Small intestine (tissue), 7 donors: Measurements from ENCODE around the gene SLC35B2. TPM values are rescaled to one million over a fixed set of nuclear protein-coding genes. Genes with fewer than 3 reads are reported as not detected.
"Not testable (repeated sequence)": the region's sequence is repeated elsewhere in the genome, so short reads cannot be mapped to it uniquely, and the experiment has no call there.

Experiments
- DNase-seq, 2 donors: peaks; one replicate each; pipeline versions ENCODE4 v3.0.0 to v3.0.0-alpha.2; 2013
- FAIRE-seq: peaks from 2 replicates; lab custom pipeline; 2012; peaks lifted over from hg19 to GRCh38; lab: Jason Lieb, UNC
- H3K27ac ChIP-seq, 3 donors: one replicate each; pipeline ENCODE4 v1.5.1; 2013; ENCODE audit warnings: low read length in 2 of 3, mild to moderate bottlenecking in 2 of 3, control low read depth in 1 of 3, inconsistent platforms in 1 of 3, low read depth in 1 of 3, moderate library complexity in 1 of 3
- H3K27me3 ChIP-seq, 3 donors: one replicate each; pipeline ENCODE4 v1.6.1; 2013; ENCODE audit warnings: low read length in 3 of 3, inconsistent platforms in 1 of 3; ENCODE audit not compliant: control insufficient read depth in 3 of 3, insufficient read depth in 3 of 3
- H3K36me3 ChIP-seq, 3 donors: one replicate each; pipeline ENCODE4 v1.6.1; 2013; ENCODE audit warnings: low read length in 3 of 3, inconsistent platforms in 1 of 3, low read depth in 1 of 3, mild to moderate bottlenecking in 1 of 3, moderate library complexity in 1 of 3; ENCODE audit not compliant: control insufficient read depth in 3 of 3, insufficient read depth in 2 of 3
- H3K4me1 ChIP-seq, 3 donors: one replicate each; pipeline ENCODE4 v1.6.1; 2013; ENCODE audit warnings: low read length in 2 of 3, inconsistent platforms in 1 of 3, low read depth in 1 of 3, mild to moderate bottlenecking in 1 of 3, moderate library complexity in 1 of 3; ENCODE audit not compliant: control insufficient read depth in 3 of 3, insufficient read depth in 2 of 3
- H3K4me3 ChIP-seq, 3 donors: one replicate each; pipeline ENCODE4 v1.5.1; 2013; ENCODE audit warnings: low read length in 3 of 3, control low read depth in 1 of 3, inconsistent platforms in 1 of 3, low read depth in 1 of 3, mild to moderate bottlenecking in 1 of 3, moderate library complexity in 1 of 3
- H3K9me3 ChIP-seq, 2 donors: one replicate each; pipeline ENCODE4 v1.6.1; 2013; ENCODE audit warnings: low read depth in 1 of 2, low read length in 1 of 2; ENCODE audit not compliant: control insufficient read depth in 2 of 2, insufficient read depth in 1 of 2
- WGBS, 3 donors: extraction: QIAGEN DNeasy Blood & Tissue Kit; methylation state at CpG; one replicate each; pipeline ENCODE4 v1.1.7; 2013; 5-methylcytosine and 5-hydroxymethylcytosine counted together
- polyA plus RNA-seq, 4 donors: library from polyadenylated mRNA; stranded (reverse) in 3 of 4; unstranded in 1 of 4; fragments of 200-250 nt in 3 of 4; fragments of 120-200 nt in 1 of 4; gene quantifications; one replicate each; pipeline versions ENCODE4 v1.2.1 to v1.2.3, GENCODE V29; 2013
- donor health status: healthy with polysubstance abuse.
- donor health status: control.
- donor health status: control.
- donor health status: Bipolar disorder and iron deficiency.
- donor health status: healthy.

Gene SLC35B2
- polyA plus RNA-seq, 4 donors: 6.5 to 41.7 (median 22.3) TPM

DNA sequence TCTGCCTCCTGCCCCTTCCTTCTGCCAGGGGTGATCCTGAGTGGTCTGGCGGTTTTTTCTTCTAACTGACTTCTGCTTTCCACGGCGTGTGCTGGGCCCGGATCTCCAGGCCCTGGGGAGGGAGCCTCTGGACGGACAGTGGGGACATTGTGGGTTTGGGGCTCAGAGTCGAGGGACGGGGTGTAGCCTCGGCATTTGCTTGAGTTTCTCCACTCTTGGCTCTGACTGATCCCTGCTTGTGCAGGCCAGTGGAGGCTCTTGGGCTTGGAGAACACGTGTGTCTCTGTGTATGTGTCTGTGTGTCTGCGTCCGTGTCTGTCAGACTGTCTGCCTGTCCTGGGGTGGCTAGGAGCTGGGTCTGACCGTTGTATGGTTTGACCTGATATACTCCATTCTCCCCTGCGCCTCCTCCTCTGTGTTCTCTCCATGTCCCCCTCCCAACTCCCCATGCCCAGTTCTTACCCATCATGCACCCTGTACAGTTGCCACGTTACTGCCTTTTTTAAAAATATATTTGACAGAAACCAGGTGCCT lies 23.7 kb downstream of the SLC35B2 start:
- Histone ChIP-seq H3K4me1 (peaks cover 0 to 24% (median 4%) of the 10 kb centered on the region in 3 donors), H3K4me3 (no peak overlapping the region), H3K27me3 (no peaks in the 10 kb centered on the region), H3K36me3 (peaks cover 0 to 52% (median 0%) of the 10 kb centered on the region in 3 donors), H3K27ac (peak overlapping the region in 1 of 3 donors; percentile 47), H3K9me3 (no peaks in the 10 kb centered on the region)
- 69 to 90% (median 85%) methylated on average over 13 to 14 of the region's 14 CpGs for WGBS, 3 donors
- DNase-seq (no peak), FAIRE-seq (no peak)

DNA sequence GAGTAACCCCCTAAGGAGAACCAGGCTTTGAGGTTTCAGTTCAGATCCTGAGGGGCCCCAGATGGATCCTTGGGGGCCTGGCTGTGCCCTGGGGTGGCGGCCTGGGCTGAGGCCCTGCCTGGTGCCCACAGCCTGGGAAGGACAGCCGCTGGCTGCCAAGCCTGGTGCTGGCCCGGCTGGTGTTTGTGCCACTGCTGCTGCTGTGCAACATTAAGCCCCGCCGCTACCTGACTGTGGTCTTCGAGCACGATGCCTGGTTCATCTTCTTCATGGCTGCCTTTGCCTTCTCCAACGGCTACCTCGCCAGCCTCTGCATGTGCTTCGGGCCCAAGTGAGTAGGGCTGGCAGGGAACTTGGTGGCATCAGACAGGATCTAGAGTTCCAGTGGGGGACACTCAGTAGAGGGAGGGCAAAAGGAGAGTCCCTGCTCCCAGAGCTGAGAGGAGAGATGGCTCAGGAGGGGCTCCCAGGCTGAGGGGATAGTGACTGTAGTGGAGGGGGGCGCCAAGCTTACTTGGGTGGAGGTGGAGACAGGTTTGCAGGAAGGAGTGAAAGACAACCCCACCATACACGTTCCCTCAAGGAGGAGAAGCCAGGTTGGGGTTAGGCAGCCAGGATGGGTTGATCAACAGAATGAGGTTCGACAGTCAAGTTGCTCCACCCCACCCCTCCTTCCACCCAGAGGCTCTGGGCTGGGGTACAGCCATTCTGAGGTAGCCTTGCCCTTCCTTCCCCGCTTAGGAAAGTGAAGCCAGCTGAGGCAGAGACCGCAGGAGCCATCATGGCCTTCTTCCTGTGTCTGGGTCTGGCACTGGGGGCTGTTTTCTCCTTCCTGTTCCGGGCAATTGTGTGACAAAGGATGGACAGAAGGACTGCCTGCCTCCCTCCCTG lies 24.4 kb downstream of the SLC35B2 start:
- Histone ChIP-seq H3K36me3 (peaks cover 0 to 57% (median 0%) of the 10 kb centered on the region in 3 donors), H3K9me3 (no peaks in the 10 kb centered on the region), H3K4me1 (peaks cover 0 to 18% (median 4%) of the 10 kb centered on the region in 3 donors), H3K27ac (peak overlapping the region in 1 of 3 donors; percentile 47), H3K4me3 (no peak overlapping the region), H3K27me3 (no peaks in the 10 kb centered on the region)
- FAIRE-seq: no peak
- DNase-seq: no peak
- 87 to 95% (median 92%) methylated on average over 16 of the region's 16 CpGs for WGBS, 3 donors

DNA sequence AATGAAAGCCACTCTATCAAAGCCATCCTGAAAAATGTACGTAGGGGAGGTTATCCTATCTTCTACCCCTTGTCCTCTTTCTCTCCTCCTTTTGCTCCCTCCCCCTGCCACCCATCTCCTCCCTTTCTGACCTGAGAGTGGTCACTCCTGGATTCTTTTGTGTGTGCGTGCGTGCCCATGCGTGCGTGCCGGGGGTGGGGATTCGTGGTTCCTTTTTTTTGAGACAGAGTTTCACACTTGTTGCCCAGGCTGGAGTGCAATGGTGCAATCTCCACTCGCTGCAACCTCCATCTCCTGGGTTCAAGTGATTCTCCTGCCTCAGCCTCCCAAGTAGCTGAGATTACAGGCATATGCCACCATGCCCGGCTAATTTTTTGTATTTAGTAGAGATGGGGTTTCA lies 25.9 kb downstream of the SLC35B2 start:
- H3K4me3 ChIP-seq, FAIRE-seq, DNase-seq, H3K9me3 ChIP-seq, H3K27me3 ChIP-seq, H3K27ac ChIP-seq: not testable (repeated sequence)
- Histone ChIP-seq H3K36me3 (peaks cover 0 to 62% (median 0%) of the 10 kb centered on the region in 3 donors), H3K4me1 (peaks cover 0 to 24% (median 0%) of the 10 kb centered on the region in 3 donors)
- WGBS, 3 donors: 91 to 96% (median 91%) methylated on average over 9 of the region's 9 CpGs

DNA sequence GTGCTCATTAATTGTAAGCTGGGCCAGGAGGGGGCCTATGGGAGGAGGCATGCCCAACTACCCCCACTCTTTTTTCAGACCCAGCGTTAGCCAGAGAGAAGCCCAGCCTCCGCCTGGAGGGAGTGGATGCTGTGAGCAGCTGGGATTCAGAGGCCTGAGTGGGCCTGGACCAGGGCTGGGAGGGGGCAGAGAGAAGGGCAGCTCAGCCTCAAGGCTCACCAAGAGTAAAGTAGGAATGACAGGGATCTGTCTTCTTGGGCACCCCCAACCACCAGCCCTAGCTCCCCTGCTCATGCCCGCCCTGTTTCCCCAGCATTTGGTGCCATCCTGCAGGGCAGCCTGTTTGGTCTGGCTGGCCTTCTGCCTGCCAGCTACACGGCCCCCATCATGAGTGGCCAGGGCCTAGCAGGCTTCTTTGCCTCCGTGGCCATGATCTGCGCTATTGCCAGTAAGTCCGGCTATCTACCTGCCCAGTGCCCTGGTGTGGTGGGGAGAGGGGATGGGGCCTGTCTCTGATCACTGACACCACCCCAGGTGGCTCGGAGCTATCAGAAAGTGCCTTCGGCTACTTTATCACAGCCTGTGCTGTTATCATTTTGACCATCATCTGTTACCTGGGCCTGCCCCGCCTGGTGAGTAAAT lies 27.2 kb downstream of the SLC35B2 start:
- Histone ChIP-seq H3K9me3 (no peaks in the 10 kb centered on the region), H3K27me3 (no peaks in the 10 kb centered on the region), H3K4me3 (no peak overlapping the region), H3K4me1 (peaks cover 0 to 34% (median 0%) of the 10 kb centered on the region in 3 donors), H3K27ac (no peak overlapping the region), H3K36me3 (peaks cover 0 to 63% (median 0%) of the 10 kb centered on the region in 3 donors)
- DNase-seq: no peak
- FAIRE-seq: no peak
- WGBS, 3 donors: 91 to 96% (median 95%) methylated on average over 10 of the region's 10 CpGs

DNA sequence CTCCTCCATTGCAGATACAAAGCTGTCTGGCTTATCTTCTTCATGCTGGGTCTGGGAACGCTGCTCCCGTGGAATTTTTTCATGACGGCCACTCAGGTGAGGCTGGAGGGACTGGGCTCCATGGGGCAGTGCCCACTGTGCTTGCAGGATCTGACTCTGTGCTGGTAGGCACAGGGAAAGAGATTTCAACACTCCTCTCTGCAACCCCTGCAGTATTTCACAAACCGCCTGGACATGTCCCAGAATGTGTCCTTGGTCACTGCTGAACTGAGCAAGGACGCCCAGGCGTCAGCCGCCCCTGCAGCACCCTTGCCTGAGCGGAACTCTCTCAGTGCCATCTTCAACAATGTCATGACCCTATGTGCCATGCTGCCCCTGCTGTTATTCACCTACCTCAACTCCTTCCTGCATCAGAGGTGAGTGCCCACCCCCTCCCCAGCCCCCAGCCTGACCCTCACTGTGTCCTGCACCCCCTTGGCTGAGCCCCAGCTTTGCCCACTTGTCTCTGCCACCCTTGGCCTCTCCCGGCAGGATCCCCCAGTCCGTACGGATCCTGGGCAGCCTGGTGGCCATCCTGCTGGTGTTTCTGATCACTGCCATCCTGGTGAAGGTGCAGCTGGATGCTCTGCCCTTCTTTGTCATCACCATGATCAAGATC lies 27.8 kb downstream of the SLC35B2 start:
- peaks cover 0 to 34% (median 0%) of the 10 kb centered on the region in 3 donors for H3K4me1 ChIP-seq
- 94% methylated on average over 11 of the region's 11 CpGs for WGBS, 3 donors

DNA sequence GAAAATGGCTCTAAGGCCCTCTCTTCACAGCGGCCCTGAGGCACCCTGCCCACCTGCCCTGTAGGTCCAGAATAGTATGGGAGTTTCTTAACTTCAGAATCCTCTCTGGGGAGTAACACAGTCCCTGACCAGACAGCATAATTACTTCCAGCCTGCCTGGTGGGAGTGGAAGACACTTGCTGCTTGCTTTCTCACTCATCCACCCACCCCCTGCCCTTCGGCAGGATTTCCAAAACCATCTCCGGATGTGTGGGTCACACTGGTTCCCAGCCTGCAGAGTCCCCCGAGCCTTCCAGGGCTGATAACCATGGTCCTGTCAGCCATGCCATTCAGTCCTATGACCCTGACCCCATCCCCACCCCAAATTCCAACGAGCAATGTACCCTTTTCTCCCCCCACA lies 28.5 kb downstream of the SLC35B2 start:
- Histone ChIP-seq H3K27me3 (no peaks in the 10 kb centered on the region), H3K36me3 (peaks cover 0 to 58% (median 0%) of the 10 kb centered on the region in 3 donors), H3K4me1 (peaks cover 0 to 37% (median 0%) of the 10 kb centered on the region in 3 donors), H3K27ac (no peak overlapping the region), H3K4me3 (no peak overlapping the region), H3K9me3 (no peaks in the 10 kb centered on the region)
- no peak for FAIRE-seq
- no peak for DNase-seq
- WGBS, 3 donors: 80 to 85% (median 82%) methylated on average over 5 of the region's 5 CpGs

More for the DNA sequence above, 27.8 kb downstream of the SLC35B2 start:
- Histone ChIP-seq H3K4me3 (no peak overlapping the region), H3K27me3 (no peaks in the 10 kb centered on the region), H3K9me3 (no peaks in the 10 kb centered on the region), H3K27ac (no peak overlapping the region), H3K36me3 (peaks cover 0 to 62% (median 0%) of the 10 kb centered on the region in 3 donors)
- FAIRE-seq (no peak), DNase-seq (no peak)

DNA sequence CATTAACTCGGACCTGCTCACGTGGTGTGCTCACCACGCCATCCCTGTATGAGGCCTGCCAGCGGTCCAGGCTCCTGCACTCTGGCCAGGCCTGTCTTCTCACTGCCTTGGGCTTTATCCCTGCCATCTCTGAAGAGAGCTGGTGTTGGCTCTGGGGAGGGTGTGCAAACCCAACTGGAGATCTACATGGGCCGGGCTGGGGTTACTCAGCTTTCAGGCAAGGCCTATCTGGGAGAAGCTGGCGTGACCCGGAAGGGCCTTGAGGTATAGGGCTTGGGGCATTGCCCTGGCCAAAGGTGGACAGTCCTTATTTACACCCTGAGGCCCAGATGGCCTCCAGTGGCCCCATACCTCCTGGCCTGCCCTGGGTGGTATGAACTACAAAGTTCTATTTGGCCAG lies 28.9 kb downstream of the SLC35B2 start:
- Histone ChIP-seq H3K27me3 (no peaks in the 10 kb centered on the region), H3K27ac (no peak overlapping the region), H3K4me1 (peaks cover 0 to 37% (median 0%) of the 10 kb centered on the region in 3 donors), H3K9me3 (no peaks in the 10 kb centered on the region), H3K36me3 (peaks cover 0 to 56% (median 0%) of the 10 kb centered on the region in 3 donors), H3K4me3 (no peak overlapping the region)
- FAIRE-seq: no peak
- no peak for DNase-seq
- WGBS, 3 donors: 93 to 96% (median 95%) methylated on average over 7 of the region's 7 CpGs

DNA sequence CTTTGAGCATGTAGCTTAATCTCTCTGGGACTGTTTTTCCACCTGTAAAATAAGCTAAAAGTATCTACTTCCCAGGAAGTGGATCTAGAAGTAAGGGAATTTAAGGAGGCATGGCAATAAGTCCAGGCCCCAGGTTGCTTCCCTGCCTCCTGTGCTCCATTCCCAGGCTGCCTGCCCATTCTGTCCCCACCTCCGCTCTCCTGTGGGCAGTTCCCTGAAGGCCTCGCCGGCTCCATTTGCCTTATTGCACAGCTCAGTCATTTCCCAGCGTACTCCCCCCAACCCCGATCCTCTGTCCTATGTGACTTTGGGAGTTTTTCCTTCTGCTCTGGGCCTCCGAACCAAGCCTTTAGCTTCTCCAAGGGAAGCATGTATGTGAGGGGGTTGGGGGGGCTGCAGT lies 29.3 kb downstream of the SLC35B2 start:
- 82 to 95% (median 90%) methylated on average over 6 of the region's 6 CpGs for WGBS, 3 donors
- DNase-seq (no peak), FAIRE-seq (no peak)
- Histone ChIP-seq H3K27ac (no peak overlapping the region), H3K36me3 (peaks cover 0 to 52% (median 0%) of the 10 kb centered on the region in 3 donors), H3K27me3 (peaks cover 0 to 2% (median 0%) of the 10 kb centered on the region in 3 donors), H3K4me3 (no peak overlapping the region), H3K9me3 (no peaks in the 10 kb centered on the region), H3K4me1 (peaks cover 0 to 38% (median 0%) of the 10 kb centered on the region in 3 donors)
